Activated CD4-positive, alpha-beta T cell treated with anti-CD3 and anti-CD28 coated beads for 36 hours (primary cell): ENCODE results near the gene PIP5KL1. TPM values are rescaled to one million over a fixed set of nuclear protein-coding genes. Genes with fewer than 3 reads are reported as not detected.
A peak's percentile ranks its signal among the peaks of the same experiment; 100 is the strongest.

Experiments used
- ATAC-seq: fragments of 200-7000 bp; cut with Tn5 transposase; one replicate; pipeline ENCODE4 v1.10.0; 2021; ENCODE audit warnings: mild to moderate bottlenecking, moderate library complexity
- CTCF ChIA-PET: fragments of 350-600 bp; sonication (Branson Sonifier 250); formaldehyde crosslinking; loops from one replicate; lab custom pipeline; 2021; ENCODE audit warnings: antibody characterized with exemption; lab: Charles Lee
- POLR2A ChIA-PET: fragments of 350-600 bp; sonication (Branson Sonifier 250); formaldehyde crosslinking; loops from one replicate; lab custom pipeline; 2021; ENCODE audit warnings: antibody characterized with exemption, inconsistent platforms; lab: Charles Lee
- DNase-seq: peaks from one replicate; pipeline ENCODE4 v3.0.0-alpha.2; 2020
- H3K27ac Mint-ChIP-seq: one replicate; pipeline ENCODE4 v1.8.0; 2021; ENCODE audit warnings: mixed read lengths
- H3K27me3 Mint-ChIP-seq: one replicate; pipeline ENCODE4 v1.8.0; 2021; ENCODE audit warnings: mixed read lengths
- H3K36me3 Mint-ChIP-seq: one replicate; pipeline ENCODE4 v1.8.0; 2021; ENCODE audit warnings: low read depth, mixed read lengths
- H3K4me1 Mint-ChIP-seq: one replicate; pipeline ENCODE4 v1.8.0; 2021; ENCODE audit warnings: mixed read lengths
- H3K4me3 Mint-ChIP-seq: one replicate; pipeline ENCODE4 v1.8.0; 2021; ENCODE audit warnings: mild to moderate bottlenecking, moderate library complexity, mixed read lengths
- H3K9me3 Mint-ChIP-seq: one replicate; pipeline ENCODE4 v1.8.0; 2021; ENCODE audit warnings: low read depth, mixed read lengths
- intact Hi-C, 2 experiments: fragments of 100-400 bp; cut with DNase I in 1 of 2; cut with micrococcal nuclease in 1 of 2; formaldehyde crosslinking; loops; one replicate each; pipeline versions ENCODE4 v1.14.2 to v1.15.1; 2022 to 2024; cut with DNase I, micrococcal nuclease
- total RNA-seq, 2 experiments: library from RNA; stranded (reverse); gene quantifications; one replicate each; pipeline ENCODE4 v1.2.3, GENCODE V29; 2021

The PIP5KL1 gene
- total RNA-seq, 2 experiments from 2014 or later, result 1.9 to 2.8 TPM

DNA sequence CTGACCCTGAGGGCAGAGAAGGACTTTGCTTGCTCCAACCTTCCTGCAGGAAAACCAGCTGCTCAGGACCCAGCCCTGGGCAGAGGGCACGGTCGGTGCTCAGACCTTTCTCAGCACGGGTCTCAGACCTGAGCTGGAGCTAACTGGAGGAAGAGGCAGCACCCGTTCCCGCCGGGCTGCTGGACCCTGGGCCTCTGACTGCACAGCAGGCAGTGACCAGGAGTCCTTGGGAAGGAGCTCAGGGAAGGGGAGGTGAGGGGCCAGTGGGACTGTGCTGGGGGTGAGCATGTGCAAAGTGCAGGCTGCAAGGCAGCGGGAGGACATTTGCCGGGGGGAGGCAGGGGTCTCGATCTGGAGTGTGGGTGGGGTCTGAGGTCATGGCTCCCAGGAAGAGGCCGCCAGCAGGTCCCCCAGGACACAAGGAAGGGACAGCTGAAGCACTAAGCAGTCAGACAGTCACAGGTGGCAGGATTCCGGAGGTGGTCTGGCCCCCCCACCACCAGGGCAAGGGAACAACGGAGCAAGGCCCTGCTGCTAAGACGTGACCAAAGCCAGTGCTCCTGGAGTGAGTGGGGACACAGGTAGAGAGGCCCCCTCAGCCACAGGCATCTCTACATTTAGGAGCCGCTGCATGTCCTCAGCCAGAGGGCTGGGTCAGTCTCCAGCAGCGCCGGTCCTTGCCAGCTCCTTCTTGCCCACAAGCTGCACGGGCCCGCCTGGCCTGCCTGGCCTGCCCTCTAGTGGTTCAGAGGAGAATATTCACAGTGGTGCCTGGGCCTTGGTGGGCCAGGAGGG lies 11.8 kb upstream of the PIP5KL1 start:
- Mint-ChIP-seq H3K9me3 (no peaks in the 10 kb centered on the region), H3K4me1 (peaks cover 27% of the 10 kb centered on the region), H3K36me3 (peaks cover 35% of the 10 kb centered on the region), H3K27me3 (no peaks in the 10 kb centered on the region), H3K27ac (peak overlapping the region; percentile 48), H3K4me3 (no peak overlapping the region)
- ATAC-seq (peak; percentile 27), DNase-seq (peak; percentile 74)
- CTCF ChIA-PET, result interaction anchor here (0.6 to 5.7 kb wide), 28 partner anchors 8 to 175 kb away, joined by 3 to 126 read pairs (median 4); partner anchors contain the start of gene PIP5KL1
- POLR2A ChIA-PET, result no interaction called here
- intact Hi-C loops, result loop anchor here (1.0 to 5.0 kb wide), 6 partner anchors 28 to 175 kb away; partner anchors contain the start of gene EEIG1 (in 1 of the 2)

DNA sequence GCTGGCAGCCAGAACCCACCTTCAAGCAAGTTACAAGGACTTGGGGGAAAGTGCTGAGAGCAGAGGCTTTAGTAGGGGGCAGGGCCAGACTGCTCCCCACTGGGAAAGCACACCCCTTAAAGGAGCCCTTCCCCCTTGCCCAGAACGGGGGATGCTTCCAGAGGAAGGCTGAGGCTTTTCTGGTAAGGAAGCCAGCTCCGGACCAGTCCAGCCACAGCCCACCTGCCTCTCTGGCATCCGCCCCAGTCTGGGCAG lies 11.3 kb upstream of the PIP5KL1 start:
- H3K27ac Mint-ChIP-seq, result peak overlapping the region; percentile 6
- no peaks in the 10 kb centered on the region for H3K9me3 Mint-ChIP-seq
- no peak overlapping the region for H3K4me3 Mint-ChIP-seq

DNA sequence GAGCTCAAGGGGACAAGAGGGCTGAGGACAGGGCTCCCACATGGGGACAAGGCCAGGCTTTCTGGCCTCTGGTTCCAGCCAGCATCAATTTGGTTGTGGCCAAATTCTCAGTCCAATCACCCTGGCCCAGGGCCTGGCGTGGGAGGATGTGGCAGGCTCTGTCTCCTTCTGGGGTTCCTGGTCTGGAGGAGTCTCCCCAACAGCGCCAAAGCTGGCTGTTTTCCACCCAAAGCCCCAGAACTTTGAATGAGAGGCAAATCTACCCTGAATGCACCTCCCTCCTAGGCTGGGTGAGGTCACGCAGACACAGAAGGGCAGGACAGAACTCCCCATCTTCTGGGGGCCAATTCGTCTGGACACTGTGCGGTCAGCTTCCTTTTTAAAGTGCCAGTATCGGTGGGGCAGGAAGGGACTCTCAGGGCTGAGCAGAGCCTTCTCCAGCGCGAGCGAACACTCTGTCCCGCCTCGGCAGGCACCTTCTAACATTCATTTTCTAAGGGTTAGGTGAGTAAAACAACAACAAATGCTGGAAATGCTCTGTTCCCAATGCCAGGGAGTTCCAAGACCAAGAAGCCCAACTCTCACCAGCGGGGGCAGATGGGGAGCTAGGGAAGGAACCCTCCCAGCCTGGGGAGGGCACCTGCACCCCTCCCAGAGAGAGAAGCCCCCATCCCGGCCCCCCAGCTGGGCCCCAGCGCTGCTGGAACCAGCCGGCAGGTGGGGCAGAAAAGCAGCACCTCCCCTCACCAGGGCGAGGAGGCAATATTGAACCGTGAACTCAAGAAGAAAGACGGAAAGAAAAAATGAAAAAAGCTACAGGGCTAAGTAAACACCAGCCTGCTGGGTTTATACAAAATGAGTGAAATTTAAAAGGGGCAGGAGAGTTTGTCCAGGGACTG lies 10.7 kb upstream of the PIP5KL1 start:
- DNase-seq (no peak), ATAC-seq (no peak)
- no peaks in the 10 kb centered on the region for H3K9me3 Mint-ChIP-seq
- no peak overlapping the region for H3K4me3 Mint-ChIP-seq
- intact Hi-C loops, result loop anchor here (5.0 kb wide), 2 partner anchors 151 to 161 kb away; no protein-coding TSS in a partner anchor
- H3K27me3 Mint-ChIP-seq, result no peaks in the 10 kb centered on the region
- H3K36me3 Mint-ChIP-seq, result peaks cover 38% of the 10 kb centered on the region
- peak overlapping the region; percentile 6 for H3K27ac Mint-ChIP-seq
- peaks cover 36% of the 10 kb centered on the region for H3K4me1 Mint-ChIP-seq
- ChIA-PET CTCF (interaction anchor here (0.7 to 5.7 kb wide), 21 partner anchors 8 to 176 kb away, joined by 3 to 126 read pairs (median 4); no protein-coding TSS in a partner anchor), POLR2A (no interaction called here)

More for the DNA sequence above, 11.3 kb upstream of the PIP5KL1 start:
- no peaks in the 10 kb centered on the region for H3K27me3 Mint-ChIP-seq
- H3K4me1 Mint-ChIP-seq, result peaks cover 31% of the 10 kb centered on the region
- ATAC-seq (no peak), DNase-seq (no peak)
- intact Hi-C loops, result loop anchor here (5.0 kb wide), 2 partner anchors 150 to 160 kb away; no protein-coding TSS in a partner anchor
- CTCF ChIA-PET, result interaction anchor here (0.7 to 5.7 kb wide), 19 partner anchors 12 to 176 kb away, joined by 3 to 126 read pairs (median 5); no protein-coding TSS in a partner anchor
- POLR2A ChIA-PET, result no interaction called here
- H3K36me3 Mint-ChIP-seq, result peaks cover 37% of the 10 kb centered on the region

DNA sequence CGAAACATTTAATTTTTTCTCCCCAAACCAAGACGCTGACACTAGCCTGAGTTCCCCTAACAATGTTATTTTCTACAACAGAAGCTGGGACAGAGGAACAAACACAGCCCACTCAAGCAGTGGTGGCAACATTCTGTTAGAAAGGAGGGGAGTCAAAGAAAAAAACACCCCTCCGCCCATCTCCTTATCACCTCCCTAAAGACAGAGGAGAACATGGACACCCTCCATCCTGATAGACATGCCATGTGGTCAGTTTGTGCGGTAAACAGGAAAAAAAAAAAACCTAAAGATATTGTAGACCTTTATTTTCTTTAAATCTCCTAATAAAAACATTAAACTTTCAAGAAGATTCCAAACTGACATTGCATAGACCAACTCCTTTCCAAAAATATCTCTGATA lies 10.0 kb upstream of the PIP5KL1 start:
- Mint-ChIP-seq H3K4me3 (no peak overlapping the region), H3K36me3 (peaks cover 42% of the 10 kb centered on the region), H3K9me3 (no peaks in the 10 kb centered on the region), H3K4me1 (peaks cover 44% of the 10 kb centered on the region), H3K27me3 (no peaks in the 10 kb centered on the region), H3K27ac (peak overlapping the region; percentile 26)
- DNase-seq (no peak), ATAC-seq (no peak)
- CTCF ChIA-PET, result interaction anchor here (0.7 to 5.7 kb wide), 9 partner anchors 9 to 177 kb away, joined by 3 to 126 read pairs (median 5); no protein-coding TSS in a partner anchor
- intact Hi-C loops, result loop anchor here (5.0 kb wide), 2 partner anchors 152 to 162 kb away; no protein-coding TSS in a partner anchor
- POLR2A ChIA-PET, result no interaction called here

DNA sequence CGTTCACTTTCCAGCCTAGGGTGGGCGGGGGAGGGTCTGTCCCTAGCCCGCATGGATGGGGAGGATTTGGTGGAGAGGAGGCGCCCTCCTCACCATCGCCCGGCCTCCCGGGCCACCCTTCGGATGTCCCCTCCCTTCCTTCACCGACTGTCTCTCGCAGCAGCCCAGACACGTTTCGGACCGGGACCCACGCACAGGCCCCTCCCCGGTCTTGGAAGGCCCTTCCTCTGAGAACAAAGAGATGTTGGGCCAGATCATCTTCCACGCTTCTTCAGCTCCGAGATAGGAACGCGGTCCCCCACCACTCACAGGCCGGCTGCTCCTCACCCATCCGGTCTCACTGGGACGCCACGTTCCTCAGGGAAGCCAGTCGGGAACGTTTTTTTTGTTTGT lies 7.7 kb upstream of the PIP5KL1 start:
- no peak for DNase-seq
- Mint-ChIP-seq H3K4me3 (peak overlapping the region; percentile 94), H3K9me3 (no peaks in the 10 kb centered on the region), H3K4me1 (peaks cover 39% of the 10 kb centered on the region), H3K27me3 (no peaks in the 10 kb centered on the region), H3K36me3 (peaks cover 34% of the 10 kb centered on the region), H3K27ac (peak overlapping the region; percentile 64)
- POLR2A ChIA-PET, result no interaction called here
- CTCF ChIA-PET, result no interaction called here
- intact Hi-C loops, result loop anchor here (1.0 to 5.0 kb wide), 2 partner anchors 34 to 222 kb away; partner anchors contain the start of gene BBLN (in 1 of the 2)
- no peak for ATAC-seq

DNA sequence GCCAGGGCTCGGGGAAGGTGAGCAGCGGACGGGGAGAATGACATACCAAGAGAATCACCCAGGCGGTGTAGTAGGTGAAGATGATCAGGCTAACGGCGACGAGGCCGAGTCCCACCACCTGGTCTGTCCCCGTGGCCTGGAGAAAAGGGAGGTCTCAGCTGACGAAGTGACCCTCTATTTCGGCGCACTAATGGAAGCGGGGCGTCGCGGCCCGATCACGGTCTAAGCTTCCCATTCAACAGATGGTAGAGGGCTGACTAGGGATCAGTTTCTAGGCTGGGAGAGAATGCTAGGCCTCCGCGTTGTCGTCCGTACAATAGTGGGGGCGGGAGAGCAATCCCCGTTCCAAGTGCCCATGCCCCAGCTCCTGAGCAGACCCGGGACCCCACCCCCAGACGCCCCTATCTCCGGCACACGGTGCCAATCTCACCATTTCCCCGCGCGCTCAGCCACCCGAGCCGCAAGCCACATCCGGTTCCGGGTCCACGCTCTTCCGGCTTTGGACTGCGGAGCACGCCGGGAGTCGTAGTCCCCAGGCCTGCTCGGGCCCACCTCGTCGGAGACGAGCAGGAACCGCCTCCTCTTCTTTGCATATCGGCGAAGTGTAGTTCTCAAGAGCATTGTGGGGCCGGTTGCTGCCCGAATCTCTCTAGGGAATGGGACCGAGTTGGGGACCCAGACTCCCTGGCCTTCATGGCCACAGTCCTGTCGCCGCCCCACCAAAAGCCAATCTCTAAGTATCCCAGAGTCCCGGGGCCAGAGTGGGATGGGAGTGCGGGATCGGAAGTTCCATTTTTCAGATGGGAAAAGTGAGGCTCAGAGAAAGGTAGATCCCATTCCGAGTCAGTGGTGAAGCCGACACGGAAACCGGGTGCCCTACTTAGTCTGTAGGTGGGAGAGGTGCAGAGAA lies 7.1 kb upstream of the PIP5KL1 start, which contains the start of gene DPM2:
Gene DPM2 (minus strand): TSS at position 467 of the 910 bp plus-strand sequence. CDS start 34 bp downstream, at position 433.
- H3K27ac Mint-ChIP-seq, result peak within 1 kb of the TSS; percentile 93
- peak; percentile 92 for ATAC-seq
- ChIA-PET POLR2A (no interaction called here), CTCF (interaction anchor here (0.7 kb wide), 1 partner anchor 52 kb away, joined by 3 read pairs; no protein-coding TSS in a partner anchor)
- intact Hi-C loops, result loop anchor here (1.0 to 5.0 kb wide), 4 partner anchors 35 to 223 kb away; partner anchors contain the start of genes BBLN (in 1 of the 2) and NAIF1 (in 1 of the 2)
- no peaks in the 10 kb centered on the region for H3K9me3 Mint-ChIP-seq
- H3K4me1 Mint-ChIP-seq, result peaks cover 34% of the 10 kb centered on the region
- H3K27me3 Mint-ChIP-seq, result no peaks in the 10 kb centered on the region
- DNase-seq, result peak; percentile 93
- H3K4me3 Mint-ChIP-seq, result peak within 1 kb of the TSS; percentile 94
- peaks cover 33% of the 10 kb centered on the region for H3K36me3 Mint-ChIP-seq

DNA sequence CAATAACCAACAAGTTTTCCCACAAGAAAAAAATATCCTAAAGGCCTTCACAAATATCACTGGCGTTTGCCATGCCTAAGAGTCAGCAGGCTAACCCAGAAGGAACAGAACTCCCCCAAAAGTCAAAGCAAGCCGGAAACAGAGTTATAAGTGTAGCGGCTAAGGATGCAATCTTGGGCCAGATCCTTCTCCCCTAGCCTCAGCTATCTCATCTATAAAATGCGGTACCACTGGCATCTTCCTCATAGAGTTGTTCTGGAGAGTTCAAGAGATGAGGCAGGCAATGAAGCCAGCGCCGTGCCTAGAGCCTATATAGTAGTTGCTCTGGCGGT lies 6.4 kb upstream of the PIP5KL1 start:
- no peak for ATAC-seq
- Mint-ChIP-seq H3K36me3 (peaks cover 28% of the 10 kb centered on the region), H3K27me3 (no peaks in the 10 kb centered on the region), H3K4me3 (peak overlapping the region; percentile 94), H3K4me1 (peaks cover 34% of the 10 kb centered on the region), H3K9me3 (no peaks in the 10 kb centered on the region), H3K27ac (peak overlapping the region; percentile 93)
- ChIA-PET CTCF (interaction anchor here (0.7 kb wide), 1 partner anchor 51 kb away, joined by 3 read pairs; no protein-coding TSS in a partner anchor), POLR2A (no interaction called here)
- DNase-seq, result no peak
- intact Hi-C loops, result loop anchor here (2.0 to 5.0 kb wide), 3 partner anchors 35 to 192 kb away; partner anchors contain the start of gene NAIF1 (in 1 of the 2)

DNA sequence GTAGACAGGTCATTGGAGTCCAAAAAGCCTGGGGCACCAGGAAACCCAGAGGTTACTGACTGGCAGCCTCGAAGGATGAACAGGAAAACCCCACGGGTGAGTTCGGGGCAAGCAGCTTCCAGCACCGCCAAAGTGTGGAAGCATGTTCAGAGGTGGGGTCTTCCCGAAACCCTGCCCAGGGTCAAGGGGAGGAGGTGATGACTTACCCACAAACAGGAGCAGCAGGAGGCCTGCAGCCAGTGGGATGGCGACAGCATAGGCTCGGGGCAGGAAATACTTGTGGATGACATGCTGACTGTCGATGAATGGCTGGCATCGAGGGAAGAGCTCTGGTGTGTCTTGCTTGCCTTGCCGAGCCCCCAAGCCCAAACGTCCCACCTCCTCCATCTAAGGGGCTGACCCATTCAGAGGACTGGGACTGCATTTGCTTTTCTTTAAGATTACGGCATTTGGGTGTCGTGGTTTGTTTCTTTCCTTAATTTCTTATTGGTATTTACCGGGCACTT lies 5.8 kb upstream of the PIP5KL1 start:
- ChIA-PET CTCF (interaction anchor here (0.6 kb wide), 1 partner anchor 39 kb away, joined by 3 read pairs; no protein-coding TSS in a partner anchor), POLR2A (no interaction called here)
- Mint-ChIP-seq H3K9me3 (no peaks in the 10 kb centered on the region), H3K36me3 (peaks cover 27% of the 10 kb centered on the region), H3K4me3 (peak overlapping the region; percentile 94), H3K27me3 (no peaks in the 10 kb centered on the region), H3K4me1 (peaks cover 37% of the 10 kb centered on the region), H3K27ac (peak overlapping the region; percentile 93)
- ATAC-seq, result no peak
- intact Hi-C loops, result loop anchor here (2.0 to 5.0 kb wide), 3 partner anchors 36 to 192 kb away; partner anchors contain the start of gene NAIF1 (in 1 of the 2)
- DNase-seq, result no peak

DNA sequence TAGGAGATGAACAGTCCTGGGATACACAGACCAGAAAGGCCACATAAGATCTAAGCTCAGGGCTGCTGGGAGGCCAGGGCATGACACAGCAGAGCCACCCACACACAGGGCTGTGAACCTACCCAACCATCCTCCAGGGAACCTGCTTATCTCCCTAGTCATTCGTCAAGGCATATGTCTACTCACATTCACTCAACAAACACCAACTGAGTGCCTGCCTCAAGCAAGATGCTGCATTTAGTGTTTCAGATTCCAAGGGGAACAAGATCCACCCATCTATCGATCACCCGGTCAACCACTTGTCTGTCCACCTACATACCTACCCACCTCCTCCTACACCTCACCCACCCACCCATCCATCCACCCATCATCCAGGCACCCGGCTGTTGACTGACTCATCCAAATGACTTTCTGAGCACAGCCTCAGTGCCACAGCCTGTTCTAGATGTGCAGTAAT lies 5.2 kb upstream of the PIP5KL1 start:
- Mint-ChIP-seq H3K27ac (peak overlapping the region; percentile 93), H3K9me3 (no peaks in the 10 kb centered on the region), H3K27me3 (no peaks in the 10 kb centered on the region), H3K4me3 (peak overlapping the region; percentile 94), H3K4me1 (peaks cover 43% of the 10 kb centered on the region), H3K36me3 (peaks cover 24% of the 10 kb centered on the region)
- intact Hi-C loops, result loop anchor here (2.0 to 5.0 kb wide), 3 partner anchors 37 to 193 kb away; partner anchors contain the start of gene NAIF1 (in 1 of the 2)
- POLR2A ChIA-PET, result interaction anchor here (0.7 kb wide), 1 partner anchor 513 kb away, joined by 4 read pairs; no protein-coding TSS in a partner anchor
- CTCF ChIA-PET, result interaction anchor here (0.6 kb wide), 1 partner anchor 40 kb away, joined by 3 read pairs; no protein-coding TSS in a partner anchor
- peak; percentile 29 for ATAC-seq
- DNase-seq, result peak; percentile 68
